IMR-90 (cell line): Measurements from ENCODE around the gene KRTCAP2.
A peak's percentile ranks its signal among the peaks of the same experiment; 100 is the strongest.

Source experiments
- BHLHE40 ChIP-seq: fragments of 150-350 bp; IDR thresholded peaks from 2 replicates; pipeline ENCODE4 v1.6.1; 2016; ENCODE audit warnings: mild to moderate bottlenecking, low read depth, low read length
- CEBPB ChIP-seq: IDR thresholded peaks from 2 replicates; pipeline ENCODE4 v1.6.1; 2012; ENCODE audit warnings: low read depth, low read length, improper control_type of control experiment
- CTCF ChIP-seq: conservative IDR thresholded peaks from 2 replicates; pipeline ENCODE4 v1.5.1; 2012; ENCODE audit warnings: mild to moderate bottlenecking, low read depth, low read length, improper control_type of control experiment
- FOS ChIP-seq: fragments of 150-350 bp; IDR thresholded peaks from 2 replicates; pipeline ENCODE4 v1.6.1; 2016; ENCODE audit warnings: low read depth, low read length
- MAFK ChIP-seq: IDR thresholded peaks from 2 replicates; pipeline ENCODE4 v1.6.1; 2012; ENCODE audit warnings: low read depth, low read length, improper control_type of control experiment
- MXI1 ChIP-seq: IDR thresholded peaks from 2 replicates; pipeline ENCODE4 v1.6.1; 2012; ENCODE audit warnings: low read depth, mild to moderate bottlenecking, low read length, moderate library complexity, borderline replicate concordance
- NFE2L2 ChIP-seq: fragments of 150-350 bp; IDR thresholded peaks from 2 replicates; pipeline ENCODE4 v1.6.1; 2016; ENCODE audit warnings: low read depth, mild to moderate bottlenecking, low read length
- POLR2A ChIP-seq: IDR thresholded peaks from 2 replicates; pipeline ENCODE4 v1.6.1; 2012; ENCODE audit warnings: mild to moderate bottlenecking, low read depth, low read length
- RAD21 ChIP-seq: IDR thresholded peaks from 2 replicates; pipeline ENCODE4 v1.6.1; 2012; ENCODE audit warnings: low read length, improper control_type of control experiment
- RFX5 ChIP-seq: IDR thresholded peaks from 2 replicates; pipeline ENCODE4 v1.8.0; 2012; ENCODE audit warnings: low read depth, mild to moderate bottlenecking, low read length, moderate library complexity
- SMC3 ChIP-seq: fragments of 150-350 bp; IDR thresholded peaks from 2 replicates; pipeline ENCODE4 v1.6.1; 2016; ENCODE audit warnings: low read depth, mild to moderate bottlenecking, antibody characterized with exemption, low read length, moderate library complexity
- USF2 ChIP-seq: fragments of 150-350 bp; IDR thresholded peaks from 2 replicates; pipeline ENCODE4 v1.6.1; 2017; ENCODE audit warnings: mild to moderate bottlenecking, antibody characterized with exemption, low read length, low read depth

DNA sequence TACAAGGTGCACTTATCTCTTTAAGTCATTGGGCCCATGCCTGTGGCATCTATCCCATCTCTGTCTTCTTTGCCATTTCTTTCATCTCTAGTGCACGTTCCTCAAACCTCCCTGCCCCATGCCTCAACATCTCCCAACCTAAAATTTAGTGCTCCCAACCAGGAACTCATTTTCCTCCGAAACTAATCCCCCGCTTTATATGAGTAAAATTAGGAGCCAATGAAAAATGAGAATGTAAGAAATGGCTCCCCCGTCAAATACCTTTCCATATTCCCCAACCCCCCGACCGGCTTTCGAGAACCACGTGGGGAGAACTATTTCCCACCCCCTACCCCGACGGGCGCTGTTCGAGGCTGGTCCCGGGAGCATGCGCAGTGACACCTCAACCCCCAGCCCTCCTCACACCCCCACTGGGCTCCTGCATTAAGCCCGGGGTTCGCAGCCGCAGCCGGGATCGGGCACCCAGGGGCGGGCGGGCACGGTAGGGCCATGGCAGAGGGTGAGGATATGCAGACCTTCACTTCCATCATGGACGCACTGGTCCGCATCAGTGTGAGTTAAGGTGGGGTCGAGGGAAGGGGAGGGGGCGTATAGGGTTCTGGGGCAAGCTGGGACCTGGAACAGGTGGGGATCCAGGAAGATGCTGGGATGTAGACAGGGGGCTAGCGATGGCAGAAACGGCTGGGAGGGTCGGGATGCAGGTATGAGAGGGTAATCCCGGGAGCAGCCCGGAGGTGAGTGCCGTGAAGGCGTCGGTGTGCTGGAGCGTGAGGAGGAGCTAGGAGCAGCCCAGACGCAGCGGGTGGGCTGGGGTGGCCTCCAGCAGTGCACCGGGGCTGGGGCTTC lies 597 bp upstream of the KRTCAP2 start, which contains the start of gene TRIM46:
- TF ChIP-seq MXI1 (no peak), NFE2L2 (no peak), CTCF (no peak), POLR2A (no peak), USF2 (peak; percentile 53), CEBPB (no peak), BHLHE40 (no peak), FOS (no peak), RFX5 (no peak), SMC3 (no peak), MAFK (no peak), RAD21 (no peak)
